Gastrocnemius medialis (tissue), 4 donors: Measurements from ENCODE around the gene DNAJC28. TPM values are rescaled to one million over a fixed set of nuclear protein-coding genes. Genes with fewer than 3 reads are reported as not detected.
A peak's percentile ranks its signal among the peaks of the same experiment; 100 is the strongest.

Experiments used
- ATAC-seq, 2 donors: fragments of 150-250 bp; one replicate each; pipeline ENCODE4 v1.9.1; 2016
- DNase-seq, 2 donors: peaks; one replicate each; pipeline ENCODE4 v3.0.0-alpha.2; 2019
- H3K27ac ChIP-seq, 4 donors: fragments of 200-600 bp; sonication (generic); 1 replicate in 1 of 4; 2 replicates in 3 of 4; pipeline ENCODE4 v1.5.1; 2016 to 2018; ENCODE audit warnings: mild to moderate bottlenecking in 2 of 4, moderate library complexity in 1 of 4
- H3K27me3 ChIP-seq, 3 donors: fragments of 200-600 bp; sonication (generic) in 2 of 3; 1 replicate in 1 of 3; 2 replicates in 2 of 3; pipeline versions ENCODE4 v1.5.1 to v1.6.0; 2016 to 2019; ENCODE audit warnings: mild to moderate bottlenecking in 1 of 3, moderate library complexity in 1 of 3
- H3K36me3 ChIP-seq, 2 donors: fragments of 200-600 bp; sonication (generic) in 1 of 2; one replicate each; pipeline ENCODE4 v1.5.1; 2017 to 2018
- H3K4me1 ChIP-seq, 2 donors: fragments of 200-600 bp; sonication (generic) in 1 of 2; one replicate each; pipeline ENCODE4 v1.5.1; 2016 to 2017; ENCODE audit warnings: mild to moderate bottlenecking in 2 of 2
- H3K4me3 ChIP-seq, 4 donors: fragments of 200-600 bp; sonication (generic) in 3 of 4; 1 replicate in 1 of 4; 2 replicates in 3 of 4; pipeline ENCODE4 v1.5.1; 2016 to 2019; ENCODE audit warnings: mild to moderate bottlenecking in 2 of 4
- H3K9me3 ChIP-seq, 3 donors: fragments of 200-600 bp; sonication (generic) in 2 of 3; 1 replicate in 1 of 3; 2 replicates in 2 of 3; pipeline ENCODE4 v1.5.1; 2016 to 2019
- CTCF ChIP-seq, 5 experiments: fragments of 450-650 bp in 3 of 5; fragments of 200-600 bp in 2 of 5; sonication (generic) in 2 of 5; IDR thresholded peaks in 4 of 5; conservative IDR thresholded peaks in 1 of 5; 1 replicate in 4 of 5; 2 replicates in 1 of 5; pipeline ENCODE4 v1.5.1; 2016 to 2019; ENCODE audit warnings: antibody characterized with exemption in 5 of 5, mild to moderate bottlenecking in 3 of 5, moderate library complexity in 3 of 5
- POLR2A ChIP-seq, 2 donors: fragments of 450-650 bp; IDR thresholded peaks; one replicate each; pipeline ENCODE4 v1.6.1; 2017; ENCODE audit warnings: antibody characterized with exemption in 2 of 2, mild to moderate bottlenecking in 2 of 2, moderate library complexity in 2 of 2
- in situ Hi-C, 4 donors: fragments of 200-750 bp; cut with MboI; loops; one replicate each; pipeline versions ENCODE4 v1.15.0 to v1.8.0; 2017; ENCODE audit warnings: low sequenced_read_pairs in 4 of 4
- intact Hi-C: fragments of 100-400 bp; cut with DNase I; formaldehyde crosslinking; loops from one replicate; pipeline ENCODE4 v1.15.1; 2023; ENCODE audit warnings: low total_unique reads
- total RNA-seq, 4 donors: library from RNA; depleted of rRNA; stranded (reverse); fragments of >200 nt; gene quantifications; one replicate each; pipeline versions ENCODE4 v1.1.0 to v1.2.3, GENCODE V29; 2016

Gene DNAJC28
- total RNA-seq, 4 donors from 2014 or later, result 1.5 to 3.4 (median 2.5) TPM

- no peaks in the 10 kb centered on the region for H3K36me3 ChIP-seq
- H3K9me3 ChIP-seq, result no peaks in the 10 kb centered on the region
- no peaks in the 10 kb centered on the region for H3K27me3 ChIP-seq
- in situ Hi-C loops (no loop called here), intact Hi-C loops (loop anchor here (1.0 kb wide), 2 partner anchors 11 to 63 kb away; partner anchors contain the start of genes DNAJC28 and SON)
- peak overlapping the region; percentile 82 to 98 (median 94) for H3K27ac ChIP-seq
- no peak for DNase-seq
- H3K4me1 ChIP-seq, result peaks cover 13 to 14% of the 10 kb centered on the region in 2 donors
- ATAC-seq, result peak in 1 of 2 donors; percentile 1
- H3K4me3 ChIP-seq, result peak overlapping the region; percentile 74 to 99 (median 80)
- TF ChIP-seq CTCF (IDR thresholded peaks at IDR 0.05 in 4 of 5, conservative IDR thresholded peaks at IDR 0.05 in 1 of 5), result no peak
- no peak for TF ChIP-seq POLR2A (IDR thresholded peaks at IDR 0.05)
Observed at GRCh38 chr21:33480481-33481103, 10.9 kb downstream of the DNAJC28 start.

GRCh38 chr21:33479679-33480480 lies 11.6 kb downstream of the DNAJC28 start, which contains the start of gene TMEM50B:
Gene TMEM50B, minus strand, starts transcription at chr21:33479974. Its CDS starts 11,089 bp downstream, at chr21:33468885.
- Histone ChIP-seq H3K4me1 (peaks cover 13 to 14% of the 10 kb centered on the region in 2 donors), H3K4me3 (peak within 1 kb of the TSS; percentile 74 to 99 (median 88)), H3K27ac (peak within 1 kb of the TSS; percentile 88 to 98 (median 94)), H3K36me3 (no peaks in the 10 kb centered on the region), H3K27me3 (no peaks in the 10 kb centered on the region), H3K9me3 (no peaks in the 10 kb centered on the region)
- DNase-seq, result peak; percentile 94 to 95
- in situ Hi-C loops (no loop called here), intact Hi-C loops (loop anchor here (1.0 kb wide), 2 partner anchors 11 to 63 kb away; partner anchors contain the start of genes DNAJC28 and SON)
- TF ChIP-seq CTCF (IDR thresholded peaks at IDR 0.05 in 4 of 5, conservative IDR thresholded peaks at IDR 0.05 in 1 of 5) (peak; percentile 44 to 68 (median 52)), POLR2A (IDR thresholded peaks at IDR 0.05) (peak; percentile 94 to 97)
- peak; percentile 90 to 91 for ATAC-seq

GRCh38 chr21:33478935-33479678 lies 12.4 kb downstream of the DNAJC28 start:
- no peaks in the 10 kb centered on the region for H3K9me3 ChIP-seq
- ATAC-seq, result peak; percentile 48 to 62
- no peaks in the 10 kb centered on the region for H3K36me3 ChIP-seq
- H3K27me3 ChIP-seq, result no peaks in the 10 kb centered on the region
- intact Hi-C loops (no loop called here), in situ Hi-C loops (no loop called here)
- peak overlapping the region; percentile 88 to 98 (median 94) for H3K27ac ChIP-seq
- peaks cover 13 to 14% of the 10 kb centered on the region in 2 donors for H3K4me1 ChIP-seq
- H3K4me3 ChIP-seq, result peak overlapping the region; percentile 74 to 99 (median 88)
- DNase-seq, result peak; percentile 6 to 34
- no peak for TF ChIP-seq POLR2A (IDR thresholded peaks at IDR 0.05)
- peak in 2 of 5 experiments; percentile 26 to 27 for TF ChIP-seq CTCF (IDR thresholded peaks at IDR 0.05 in 4 of 5, conservative IDR thresholded peaks at IDR 0.05 in 1 of 5)

- in situ Hi-C loops (no loop called here), intact Hi-C loops (no loop called here)
Observed at GRCh38 chr21:33478182-33478581, 13.3 kb downstream of the DNAJC28 start.

More at GRCh38 chr21:33478182-33478581, 13.3 kb downstream of the DNAJC28 start:
- no peak for TF ChIP-seq POLR2A (IDR thresholded peaks at IDR 0.05)
- no peak for TF ChIP-seq CTCF (IDR thresholded peaks at IDR 0.05 in 4 of 5, conservative IDR thresholded peaks at IDR 0.05 in 1 of 5)
- Histone ChIP-seq H3K36me3 (no peaks in the 10 kb centered on the region), H3K27ac (peak overlapping the region; percentile 88 to 98 (median 94)), H3K27me3 (no peaks in the 10 kb centered on the region), H3K9me3 (no peaks in the 10 kb centered on the region), H3K4me3 (peak overlapping the region; percentile 74 to 99 (median 88)), H3K4me1 (peaks cover 13 to 14% of the 10 kb centered on the region in 2 donors)
- DNase-seq (no peak), ATAC-seq (no peak)
